KOPT-K1 (cell line): ENCODE results near the gene GPR89B.
"Not testable (repeated sequence)": the region's sequence is repeated elsewhere in the genome, so short reads cannot be mapped to it uniquely, and the experiment has no call there.

Experiments used
- H3K27ac ChIP-seq: fragments of 200-600 bp; sonication (generic); 2 replicates; pipeline ENCODE4 v1.5.1; 2016; ENCODE audit warnings: antibody characterized with exemption, mild to moderate bottlenecking, low read depth, low read length; ENCODE audit not compliant: poor library complexity, severe bottlenecking
- H3K36me3 ChIP-seq: fragments of 200-600 bp; sonication (generic); 2 replicates; pipeline ENCODE4 v1.5.1; 2017; ENCODE audit warnings: antibody characterized with exemption, mild to moderate bottlenecking, low read length, moderate library complexity; ENCODE audit not compliant: insufficient read depth
- H3K9me3 ChIP-seq: fragments of 200-600 bp; sonication (generic); 2 replicates; pipeline ENCODE4 v1.5.1; 2017; ENCODE audit warnings: antibody characterized with exemption, low read length, mild to moderate bottlenecking; ENCODE audit not compliant: insufficient read depth, poor library complexity, severe bottlenecking

The GPR89B gene

GRCh38 chr1:147913362-147913942 lies 14.8 kb upstream of the GPR89B start:
- H3K36me3 ChIP-seq = no peaks in the 10 kb centered on the region
- no peak overlapping the region for H3K27ac ChIP-seq
- no peaks in the 10 kb centered on the region for H3K9me3 ChIP-seq

- H3K36me3 ChIP-seq = no peaks in the 10 kb centered on the region
- H3K27ac ChIP-seq = no peak overlapping the region
- no peaks in the 10 kb centered on the region for H3K9me3 ChIP-seq
These were observed 8.3 kb upstream of the GPR89B start for GRCh38 chr1:147919896-147920295.

- no peaks in the 10 kb centered on the region for H3K36me3 ChIP-seq
- no peak overlapping the region for H3K27ac ChIP-seq
- no peaks in the 10 kb centered on the region for H3K9me3 ChIP-seq
These were observed 3.4 kb upstream of the GPR89B start for GRCh38 chr1:147924813-147925212.

- not testable (repeated sequence) for H3K36me3 ChIP-seq, H3K9me3 ChIP-seq, H3K27ac ChIP-seq
These were observed 1.0 kb upstream of the GPR89B start for GRCh38 chr1:147927215-147927614.

- H3K36me3 ChIP-seq, H3K9me3 ChIP-seq, H3K27ac ChIP-seq: not testable (repeated sequence)
These were observed 531 bp upstream of the GPR89B start for GRCh38 chr1:147927689-147928088.

- H3K27ac ChIP-seq, H3K36me3 ChIP-seq, H3K9me3 ChIP-seq: not testable (repeated sequence)
These were observed 2.9 kb downstream of the GPR89B start for GRCh38 chr1:147931137-147931536.

GRCh38 chr1:147935296-147935695 lies 7.1 kb downstream of the GPR89B start:
- H3K9me3 ChIP-seq, H3K36me3 ChIP-seq, H3K27ac ChIP-seq: not testable (repeated sequence)

GRCh38 chr1:147940456-147940855 lies 12.2 kb downstream of the GPR89B start:
- not testable (repeated sequence) for H3K9me3 ChIP-seq, H3K36me3 ChIP-seq, H3K27ac ChIP-seq

GRCh38 chr1:147942563-147942962 lies 14.3 kb downstream of the GPR89B start:
- H3K36me3 ChIP-seq, H3K9me3 ChIP-seq, H3K27ac ChIP-seq: not testable (repeated sequence)

GRCh38 chr1:147949517-147949916 lies 21.3 kb downstream of the GPR89B start:
- not testable (repeated sequence) for H3K27ac ChIP-seq, H3K36me3 ChIP-seq, H3K9me3 ChIP-seq

GRCh38 chr1:147958906-147959305 lies 30.7 kb downstream of the GPR89B start:
- not testable (repeated sequence) for H3K27ac ChIP-seq, H3K9me3 ChIP-seq, H3K36me3 ChIP-seq

GRCh38 chr1:147959680-147960079 lies 31.5 kb downstream of the GPR89B start:
- H3K36me3 ChIP-seq, H3K9me3 ChIP-seq, H3K27ac ChIP-seq: not testable (repeated sequence)

GRCh38 chr1:147964575-147964974 lies 36.4 kb downstream of the GPR89B start:
- not testable (repeated sequence) for H3K9me3 ChIP-seq, H3K36me3 ChIP-seq, H3K27ac ChIP-seq

- not testable (repeated sequence) for H3K9me3 ChIP-seq, H3K27ac ChIP-seq, H3K36me3 ChIP-seq
These were observed 38.4 kb downstream of the GPR89B start for GRCh38 chr1:147966657-147967056.

GRCh38 chr1:147978896-147979651 lies 50.9 kb downstream of the GPR89B start:
- H3K27ac ChIP-seq, H3K9me3 ChIP-seq, H3K36me3 ChIP-seq: not testable (repeated sequence)

- H3K27ac ChIP-seq, H3K36me3 ChIP-seq, H3K9me3 ChIP-seq: not testable (repeated sequence)
These were observed 57.2 kb downstream of the GPR89B start for GRCh38 chr1:147985374-147985773.
